HCT116 (cell line): ENCODE results near the gene SMIM36. TPM values are rescaled to one million over a fixed set of nuclear protein-coding genes. Genes with fewer than 3 reads are reported as not detected.

ENCODE experiments used
- ATAC-seq: fragments of 200-7000 bp; cut with Tn5 transposase; 2 replicates; pipeline ENCODE4 v1.9.1; 2020; ENCODE audit warnings: mild to moderate bottlenecking, moderate library complexity
- BruUV-seq: library from RNA; stranded (reverse); fragments of 400-500 nt; replicated peaks from 2 replicates; lab custom pipeline; 2021; lab: Mats Ljungman, UMichigan
- CTCF ChIA-PET: fragments of 300-600 bp; sonication (Branson Sonifier 250); formaldehyde crosslinking; loops from one replicate; lab custom pipeline; 2021; ENCODE audit warnings: antibody characterized with exemption; lab: Charles Lee
- POLR2A ChIA-PET: fragments of 300-600, 350-600 bp; sonication (Branson Sonifier 250); formaldehyde crosslinking; loops from one replicate; lab custom pipeline; 2021; ENCODE audit warnings: antibody characterized with exemption; lab: Charles Lee
- RAD21 ChIA-PET, 2 experiments: fragments of 300-600 bp; sonication (Branson Sonifier 250); formaldehyde crosslinking; loops; one replicate each; lab custom pipeline; 2023; ENCODE audit warnings: low total read pairs in 2 of 2; ENCODE audit not compliant: uncharacterized antibody in 2 of 2, unreplicated experiment in 2 of 2, low non-redundant PET in 1 of 2; lab: Charles Lee
- DNase-seq: peaks from one replicate; pipeline ENCODE4 v3.0.0-alpha.2; 2010; ENCODE audit warnings: low read depth, low spot score
- H2AFZ ChIP-seq: fragments of 200-600 bp; shearing (Covaris generic), sonication (generic); 2 replicates; pipeline ENCODE4 v1.6.1; 2017; ENCODE audit warnings: low read depth, mixed run types, mixed read lengths, antibody characterized with exemption, low read length; ENCODE audit not compliant: poor library complexity, severe bottlenecking
- H3K27ac ChIP-seq: 2 replicates; pipeline ENCODE4 v1.5.1; 2012; ENCODE audit warnings: low read depth, low read length
- H3K27me3 ChIP-seq: fragments of 200-600 bp; sonication (generic); 2 replicates; pipeline ENCODE4 v1.6.1; 2016; ENCODE audit warnings: mixed run types, low read length, mixed read lengths; ENCODE audit not compliant: insufficient read depth
- H3K36me3 ChIP-seq, 2 experiments: fragments of 200-500 bp in 1 of 2; fragments of 200-600 bp in 1 of 2; sonication (Bioruptor generic) in 1 of 2; sonication (generic) in 1 of 2; 2 replicates each; pipeline versions ENCODE4 v1.5.1 to v1.6.1; 2014 to 2016; ENCODE audit warnings: low read length in 2 of 2, inconsistent platforms in 1 of 2, mixed read lengths in 1 of 2, mixed run types in 1 of 2; ENCODE audit not compliant: insufficient read depth in 2 of 2, control insufficient read depth in 1 of 2
- H3K4me1 ChIP-seq, 2 experiments: fragments of 200-600 bp in 1 of 2; sonication (generic) in 1 of 2; 2 replicates each; pipeline versions ENCODE4 v1.5.1 to v1.6.1; 2012 to 2017; ENCODE audit warnings: low read length in 2 of 2, inconsistent platforms in 1 of 2, mild to moderate bottlenecking in 1 of 2, mixed read lengths in 1 of 2, mixed run types in 1 of 2, moderate library complexity in 1 of 2; ENCODE audit not compliant: insufficient read depth in 2 of 2, control insufficient read depth in 1 of 2
- H3K4me2 ChIP-seq: fragments of 200-600 bp; sonication (generic); 2 replicates; pipeline ENCODE4 v1.6.1; 2017; ENCODE audit warnings: mixed run types, low read length, mixed read lengths
- H3K4me3 ChIP-seq, 2 experiments: fragments of 200-600 bp in 1 of 2; sonication (generic) in 1 of 2; replicated peaks in 1 of 2; 2 replicates each; pipeline ENCODE4 v1.5.1; 2011 to 2016; ENCODE audit warnings: low read length in 2 of 2, control low read depth in 1 of 2, low read depth in 1 of 2, mild to moderate bottlenecking in 1 of 2, mixed read lengths in 1 of 2, mixed run types in 1 of 2
- H3K79me2 ChIP-seq: fragments of 200-600 bp; sonication (generic); 2 replicates; pipeline ENCODE4 v1.6.1; 2017; ENCODE audit warnings: mild to moderate bottlenecking, mixed run types, low read length, moderate library complexity, mixed read lengths; ENCODE audit not compliant: insufficient read depth
- H3K9ac ChIP-seq: fragments of 200-600 bp; sonication (generic); 2 replicates; pipeline ENCODE4 v1.6.1; 2016; ENCODE audit warnings: low read length, mixed read lengths
- H3K9me2 ChIP-seq: fragments of 200-600 bp; sonication (generic), shearing (Covaris generic); 2 replicates; pipeline ENCODE4 v1.6.1; 2017; ENCODE audit warnings: mixed run types, mild to moderate bottlenecking, moderate library complexity; ENCODE audit not compliant: insufficient read depth
- H3K9me3 ChIP-seq, 2 experiments: fragments of 200-500 bp in 1 of 2; fragments of 200-600 bp in 1 of 2; sonication (Bioruptor generic) in 1 of 2; sonication (generic) in 1 of 2; 2 replicates each; pipeline ENCODE4 v1.6.1; 2014 to 2017; ENCODE audit warnings: low read length in 2 of 2, mixed read lengths in 2 of 2, inconsistent platforms in 1 of 2, low read depth in 1 of 2, mild to moderate bottlenecking in 1 of 2, mixed run types in 1 of 2, moderate library complexity in 1 of 2; ENCODE audit not compliant: control insufficient read depth in 1 of 2, insufficient read depth in 1 of 2
- H4K20me1 ChIP-seq: fragments of 200-600 bp; sonication (generic), shearing (Covaris generic); 2 replicates; pipeline ENCODE4 v1.6.1; 2017; ENCODE audit warnings: mixed run types, mild to moderate bottlenecking, moderate library complexity; ENCODE audit not compliant: insufficient read depth
- CBX3 ChIP-seq: IDR thresholded peaks from 2 replicates; pipeline ENCODE4 v1.6.1; 2012; ENCODE audit warnings: low read depth
- CEBPB ChIP-seq: IDR thresholded peaks from 2 replicates; pipeline ENCODE4 v1.6.1; 2012; ENCODE audit warnings: low read depth
- POLR2A ChIP-seq: IDR thresholded peaks from 2 replicates; pipeline ENCODE4 v1.7.0; 2011; ENCODE audit warnings: borderline replicate concordance; ENCODE audit not compliant: insufficient read depth, insufficient read length; ENCODE audit errors: extremely low read depth
- RAD21 ChIP-seq: IDR thresholded peaks from 2 replicates; pipeline ENCODE4 v1.6.1; 2012; ENCODE audit warnings: low read depth, mild to moderate bottlenecking
- SRF ChIP-seq: IDR thresholded peaks from 2 replicates; pipeline ENCODE4 v1.6.1; 2012; ENCODE audit warnings: low read depth
- TCF7L2 ChIP-seq: IDR thresholded peaks from 2 replicates; pipeline ENCODE4 v1.7.0; 2011; ENCODE audit warnings: borderline replicate concordance, inconsistent platforms; ENCODE audit not compliant: insufficient read depth, insufficient read length; ENCODE audit errors: extremely low read depth
- ZFX ChIP-seq: fragments of 450-650 bp; IDR thresholded peaks from 2 replicates; pipeline ENCODE4 v1.6.1; 2017
- intact Hi-C: fragments of 100-400 bp; cut with micrococcal nuclease; formaldehyde crosslinking; loops from 2 replicates; pipeline ENCODE4 v1.10.0; 2022
- total RNA-seq: library from RNA; stranded (reverse); gene quantifications from one replicate; pipeline ENCODE4 v1.2.1, GENCODE V29; 2021; ENCODE audit not compliant: unreplicated experiment
- TF ChIP-seq, protein P1 (sequence below): IDR thresholded peaks from 2 replicates; pipeline ENCODE4 v1.6.1; 2012; ENCODE audit warnings: low read depth
- TF ChIP-seq, protein P2 (sequence below): IDR thresholded peaks from 2 replicates; pipeline ENCODE4 v1.6.1; 2011; ENCODE audit warnings: mild to moderate bottlenecking, low read length, moderate library complexity; ENCODE audit not compliant: insufficient replicate concordance; ENCODE audit errors: extremely low read depth
- TF ChIP-seq, protein P3 (sequence below): IDR thresholded peaks from 2 replicates; pipeline ENCODE4 v1.6.1; 2012
- TF ChIP-seq, protein P4 (sequence below): IDR thresholded peaks from 2 replicates; pipeline ENCODE4 v1.6.1; 2012

The SMIM36 gene
- total RNA-seq, 1 experiment from 2014 or later, result 0.37 TPM

DNA sequence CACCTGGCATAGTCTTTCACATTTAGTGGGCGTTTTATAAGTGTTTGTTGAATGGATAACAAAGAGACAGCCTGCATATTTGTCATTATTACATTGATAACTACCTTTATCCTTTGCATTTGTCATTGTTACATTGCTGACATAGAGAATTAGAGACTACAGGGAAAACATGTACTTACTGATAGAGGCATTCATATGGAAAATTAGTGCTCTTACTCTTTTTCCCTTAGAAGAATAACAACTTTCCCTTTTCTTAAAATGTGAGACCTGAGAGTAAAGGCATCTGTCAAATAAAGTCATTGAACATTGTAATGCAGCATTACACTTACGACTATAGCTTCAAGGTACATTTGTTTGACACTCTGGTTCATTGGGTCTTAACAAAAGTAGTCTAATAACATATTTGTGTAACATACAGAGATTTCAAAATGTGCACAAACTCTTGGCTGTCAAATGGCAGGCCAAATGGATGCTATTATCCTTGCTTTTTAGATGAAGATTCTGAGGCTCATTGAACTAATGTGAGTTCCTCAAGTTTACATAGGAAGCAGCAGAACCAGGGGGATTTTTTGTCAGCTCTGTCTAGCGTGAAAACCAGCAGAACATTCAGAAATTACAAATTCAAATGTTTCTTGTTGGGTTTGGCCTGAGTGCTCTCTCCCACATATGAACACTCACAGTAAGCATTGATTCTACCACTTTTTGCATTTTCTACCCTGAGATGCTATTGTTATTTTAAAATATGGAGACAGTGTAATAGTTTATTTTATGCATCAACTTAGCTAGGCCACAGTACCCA, 28.5 kb downstream of the SMIM36 start (continued):
- TF ChIP-seq, protein P1, sequence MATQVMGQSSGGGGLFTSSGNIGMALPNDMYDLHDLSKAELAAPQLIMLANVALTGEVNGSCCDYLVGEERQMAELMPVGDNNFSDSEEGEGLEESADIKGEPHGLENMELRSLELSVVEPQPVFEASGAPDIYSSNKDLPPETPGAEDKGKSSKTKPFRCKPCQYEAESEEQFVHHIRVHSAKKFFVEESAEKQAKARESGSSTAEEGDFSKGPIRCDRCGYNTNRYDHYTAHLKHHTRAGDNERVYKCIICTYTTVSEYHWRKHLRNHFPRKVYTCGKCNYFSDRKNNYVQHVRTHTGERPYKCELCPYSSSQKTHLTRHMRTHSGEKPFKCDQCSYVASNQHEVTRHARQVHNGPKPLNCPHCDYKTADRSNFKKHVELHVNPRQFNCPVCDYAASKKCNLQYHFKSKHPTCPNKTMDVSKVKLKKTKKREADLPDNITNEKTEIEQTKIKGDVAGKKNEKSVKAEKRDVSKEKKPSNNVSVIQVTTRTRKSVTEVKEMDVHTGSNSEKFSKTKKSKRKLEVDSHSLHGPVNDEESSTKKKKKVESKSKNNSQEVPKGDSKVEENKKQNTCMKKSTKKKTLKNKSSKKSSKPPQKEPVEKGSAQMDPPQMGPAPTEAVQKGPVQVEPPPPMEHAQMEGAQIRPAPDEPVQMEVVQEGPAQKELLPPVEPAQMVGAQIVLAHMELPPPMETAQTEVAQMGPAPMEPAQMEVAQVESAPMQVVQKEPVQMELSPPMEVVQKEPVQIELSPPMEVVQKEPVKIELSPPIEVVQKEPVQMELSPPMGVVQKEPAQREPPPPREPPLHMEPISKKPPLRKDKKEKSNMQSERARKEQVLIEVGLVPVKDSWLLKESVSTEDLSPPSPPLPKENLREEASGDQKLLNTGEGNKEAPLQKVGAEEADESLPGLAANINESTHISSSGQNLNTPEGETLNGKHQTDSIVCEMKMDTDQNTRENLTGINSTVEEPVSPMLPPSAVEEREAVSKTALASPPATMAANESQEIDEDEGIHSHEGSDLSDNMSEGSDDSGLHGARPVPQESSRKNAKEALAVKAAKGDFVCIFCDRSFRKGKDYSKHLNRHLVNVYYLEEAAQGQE, result no peak
- no peak for TF ChIP-seq CEBPB
- TF ChIP-seq, protein P2, sequence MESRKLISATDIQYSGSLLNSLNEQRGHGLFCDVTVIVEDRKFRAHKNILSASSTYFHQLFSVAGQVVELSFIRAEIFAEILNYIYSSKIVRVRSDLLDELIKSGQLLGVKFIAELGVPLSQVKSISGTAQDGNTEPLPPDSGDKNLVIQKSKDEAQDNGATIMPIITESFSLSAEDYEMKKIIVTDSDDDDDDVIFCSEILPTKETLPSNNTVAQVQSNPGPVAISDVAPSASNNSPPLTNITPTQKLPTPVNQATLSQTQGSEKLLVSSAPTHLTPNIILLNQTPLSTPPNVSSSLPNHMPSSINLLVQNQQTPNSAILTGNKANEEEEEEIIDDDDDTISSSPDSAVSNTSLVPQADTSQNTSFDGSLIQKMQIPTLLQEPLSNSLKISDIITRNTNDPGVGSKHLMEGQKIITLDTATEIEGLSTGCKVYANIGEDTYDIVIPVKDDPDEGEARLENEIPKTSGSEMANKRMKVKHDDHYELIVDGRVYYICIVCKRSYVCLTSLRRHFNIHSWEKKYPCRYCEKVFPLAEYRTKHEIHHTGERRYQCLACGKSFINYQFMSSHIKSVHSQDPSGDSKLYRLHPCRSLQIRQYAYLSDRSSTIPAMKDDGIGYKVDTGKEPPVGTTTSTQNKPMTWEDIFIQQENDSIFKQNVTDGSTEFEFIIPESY, result no peak

DNA sequence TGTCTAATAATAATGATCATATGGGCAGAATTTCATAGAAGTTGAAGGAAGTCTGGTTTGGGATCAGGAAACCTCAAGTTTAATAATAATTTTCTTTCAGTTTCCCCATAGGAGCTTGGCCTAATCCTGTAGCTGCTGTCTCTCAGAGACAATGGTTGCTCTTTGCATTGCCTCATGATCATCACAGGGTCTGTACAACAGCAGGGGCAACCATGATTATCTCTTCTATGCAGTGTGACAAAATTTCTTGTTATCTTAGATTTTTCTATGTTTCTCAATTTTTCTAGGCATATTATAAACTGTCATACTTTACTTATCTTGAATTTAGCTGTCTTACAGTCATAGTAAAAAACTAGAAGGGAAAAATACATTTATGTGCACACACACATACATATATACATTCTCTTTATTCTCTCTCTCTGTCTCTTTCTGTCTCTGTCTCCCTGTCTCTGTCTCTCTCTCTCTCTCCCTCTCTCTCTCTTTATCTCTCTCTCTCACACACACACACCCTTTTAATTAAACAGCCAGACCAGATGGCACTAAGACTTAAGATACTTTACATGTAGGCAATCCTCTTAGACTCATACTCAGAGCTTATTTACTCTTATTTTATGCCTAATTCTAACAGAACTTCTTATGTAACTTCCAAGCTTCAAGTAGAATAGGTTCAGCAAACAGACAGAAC, 30.5 kb downstream of the SMIM36 start:
- Histone ChIP-seq H3K9me3 (no peaks in the 10 kb centered on the region), H3K9ac (no peak overlapping the region), H3K4me2 (no peak overlapping the region), H3K27me3 (no peaks in the 10 kb centered on the region), H3K36me3 (no peaks in the 10 kb centered on the region), H3K79me2 (no peaks in the 10 kb centered on the region), H3K9me2 (no peaks in the 10 kb centered on the region), H3K4me3 (no peak overlapping the region), H4K20me1 (no peaks in the 10 kb centered on the region), H3K27ac (no peak overlapping the region), H2AFZ (no peak overlapping the region), H3K4me1 (no peaks in the 10 kb centered on the region)
- ATAC-seq, result no peak
- ChIA-PET CTCF (interaction anchor here (0.8 kb wide), 1 partner anchor 33 kb away, joined by 3 read pairs; no protein-coding TSS in a partner anchor), RAD21 (no interaction called here), POLR2A (no interaction called here)
- DNase-seq, result no peak
- TF ChIP-seq ZFX (no peak), POLR2A (no peak), SRF (no peak), CBX3 (no peak), TCF7L2 (no peak), RAD21 (no peak)
- TF ChIP-seq, protein P3, sequence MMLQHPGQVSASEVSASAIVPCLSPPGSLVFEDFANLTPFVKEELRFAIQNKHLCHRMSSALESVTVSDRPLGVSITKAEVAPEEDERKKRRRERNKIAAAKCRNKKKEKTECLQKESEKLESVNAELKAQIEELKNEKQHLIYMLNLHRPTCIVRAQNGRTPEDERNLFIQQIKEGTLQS, result no peak
- TF ChIP-seq, protein P4, sequence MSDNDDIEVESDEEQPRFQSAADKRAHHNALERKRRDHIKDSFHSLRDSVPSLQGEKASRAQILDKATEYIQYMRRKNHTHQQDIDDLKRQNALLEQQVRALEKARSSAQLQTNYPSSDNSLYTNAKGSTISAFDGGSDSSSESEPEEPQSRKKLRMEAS, result no peak
- BruUV-seq, result no TSS peak
- intact Hi-C loops, result no loop called here
